Suprapubic skin (tissue), 3 donors: Measurements from ENCODE around the gene PDE4D.

Experiments
- POLR2A ChIP-seq, 2 donors: fragments of 450-650 bp; IDR thresholded peaks; one replicate each; pipeline ENCODE4 v1.6.1; 2017; ENCODE audit warnings: antibody characterized with exemption in 2 of 2, mild to moderate bottlenecking in 2 of 2, moderate library complexity in 2 of 2
- TF ChIP-seq, protein P1 (sequence below), 2 donors: fragments of 200-600 bp in 1 of 2; fragments of 450-650 bp in 1 of 2; sonication (generic) in 1 of 2; IDR thresholded peaks; one replicate each; pipeline ENCODE4 v1.5.1; 2016 to 2019; ENCODE audit warnings: antibody characterized with exemption in 2 of 2, mild to moderate bottlenecking in 1 of 2, moderate library complexity in 1 of 2

DNA sequence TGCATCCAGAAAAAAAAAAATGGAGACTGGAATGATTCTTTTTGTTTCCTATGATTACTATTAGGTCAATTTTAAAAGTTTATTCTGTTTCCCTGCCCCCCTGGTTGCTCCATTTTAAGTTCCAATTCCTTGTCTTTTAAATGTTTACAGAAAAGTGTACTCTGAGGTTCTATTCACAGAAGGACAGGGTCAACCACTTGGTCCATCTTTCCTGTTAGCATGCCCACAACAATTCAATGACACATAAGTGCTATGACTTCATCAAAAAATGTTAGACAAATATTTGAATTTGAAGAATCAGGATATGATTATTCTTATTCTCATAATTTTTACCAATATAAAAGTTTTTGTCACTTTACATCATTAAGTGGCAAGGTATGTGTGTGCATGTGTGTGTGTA is 123.7 kb downstream of the PDE4D start:
- no peak for TF ChIP-seq POLR2A (IDR thresholded peaks at IDR 0.05)
- TF ChIP-seq, protein P1, sequence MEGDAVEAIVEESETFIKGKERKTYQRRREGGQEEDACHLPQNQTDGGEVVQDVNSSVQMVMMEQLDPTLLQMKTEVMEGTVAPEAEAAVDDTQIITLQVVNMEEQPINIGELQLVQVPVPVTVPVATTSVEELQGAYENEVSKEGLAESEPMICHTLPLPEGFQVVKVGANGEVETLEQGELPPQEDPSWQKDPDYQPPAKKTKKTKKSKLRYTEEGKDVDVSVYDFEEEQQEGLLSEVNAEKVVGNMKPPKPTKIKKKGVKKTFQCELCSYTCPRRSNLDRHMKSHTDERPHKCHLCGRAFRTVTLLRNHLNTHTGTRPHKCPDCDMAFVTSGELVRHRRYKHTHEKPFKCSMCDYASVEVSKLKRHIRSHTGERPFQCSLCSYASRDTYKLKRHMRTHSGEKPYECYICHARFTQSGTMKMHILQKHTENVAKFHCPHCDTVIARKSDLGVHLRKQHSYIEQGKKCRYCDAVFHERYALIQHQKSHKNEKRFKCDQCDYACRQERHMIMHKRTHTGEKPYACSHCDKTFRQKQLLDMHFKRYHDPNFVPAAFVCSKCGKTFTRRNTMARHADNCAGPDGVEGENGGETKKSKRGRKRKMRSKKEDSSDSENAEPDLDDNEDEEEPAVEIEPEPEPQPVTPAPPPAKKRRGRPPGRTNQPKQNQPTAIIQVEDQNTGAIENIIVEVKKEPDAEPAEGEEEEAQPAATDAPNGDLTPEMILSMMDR (IDR thresholded peaks at IDR 0.05), result no peak
